Ramos (cell line): Measurements from ENCODE around the gene STYXL2.

Experiments
- in situ Hi-C: fragments of 300-500 bp; cut with MboI; formaldehyde crosslinking; loops from one replicate; pipeline ENCODE4 v1.14.3; 2022; ENCODE audit warnings: low sequenced_read_pairs; ENCODE audit not compliant: unreplicated experiment

The STYXL2 gene

DNA sequence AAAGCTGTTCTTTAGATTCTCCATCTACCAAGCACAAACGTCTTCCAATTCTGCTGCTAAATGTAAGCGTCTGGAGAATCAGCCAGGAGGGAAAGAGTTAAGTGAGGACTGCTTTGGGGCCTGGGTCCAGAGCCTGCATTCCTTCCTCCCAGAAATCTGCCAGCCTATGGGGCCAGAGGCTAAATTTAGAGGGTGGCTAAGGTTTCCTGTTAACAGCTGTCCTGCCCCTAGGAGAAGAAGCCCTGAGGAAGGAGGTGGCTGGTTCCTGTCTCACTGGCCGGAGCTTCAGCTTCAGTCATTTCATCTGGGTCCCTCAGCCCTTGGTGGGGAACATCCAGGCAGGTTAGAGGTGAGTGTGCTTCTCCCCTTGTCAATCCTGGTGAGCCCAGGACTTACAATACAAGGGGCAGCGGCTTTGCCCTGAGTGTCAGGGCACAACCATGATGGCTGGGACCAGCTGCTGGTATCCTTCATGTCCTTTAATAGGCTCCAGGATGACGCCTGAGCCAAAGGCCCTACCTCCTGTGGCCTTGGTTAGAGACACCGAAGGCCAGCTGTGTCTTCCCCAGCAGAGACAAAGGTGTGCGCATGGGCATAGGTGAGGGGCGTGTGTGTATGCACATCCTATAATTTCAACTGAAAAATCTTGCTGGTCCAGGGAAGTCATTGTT, at the start of gene STYXL2:
TSS of gene STYXL2 (plus strand) at position 230 of the 671 bp plus-strand sequence. CDS start 775 bp downstream, outside the sequence.
- in situ Hi-C loops: no loop called here

GRCh38 chr1:167051907-167052306, 42.0 kb upstream of the STYXL2 start:
- in situ Hi-C loops: no loop called here

DNA sequence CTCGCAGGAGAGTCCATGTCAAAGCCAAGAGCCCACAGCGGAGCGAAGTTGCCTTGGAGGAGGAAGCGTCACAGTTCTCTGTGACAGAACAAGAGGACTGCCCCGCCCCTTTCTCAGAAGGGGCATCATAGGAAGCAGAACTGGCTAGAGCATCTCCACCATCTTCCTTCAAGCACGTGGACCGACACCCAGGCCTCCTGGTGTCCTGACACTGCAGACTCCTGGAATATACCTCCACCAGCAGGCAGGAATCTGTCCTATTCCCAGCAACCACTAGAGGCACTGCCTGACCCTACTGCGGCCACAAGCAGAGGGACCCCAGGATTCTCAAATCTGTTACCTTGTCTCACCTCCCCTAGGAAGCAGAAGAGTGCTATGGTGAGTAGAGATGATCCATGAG, 41.5 kb upstream of the STYXL2 start:
- in situ Hi-C loops: no loop called here

DNA sequence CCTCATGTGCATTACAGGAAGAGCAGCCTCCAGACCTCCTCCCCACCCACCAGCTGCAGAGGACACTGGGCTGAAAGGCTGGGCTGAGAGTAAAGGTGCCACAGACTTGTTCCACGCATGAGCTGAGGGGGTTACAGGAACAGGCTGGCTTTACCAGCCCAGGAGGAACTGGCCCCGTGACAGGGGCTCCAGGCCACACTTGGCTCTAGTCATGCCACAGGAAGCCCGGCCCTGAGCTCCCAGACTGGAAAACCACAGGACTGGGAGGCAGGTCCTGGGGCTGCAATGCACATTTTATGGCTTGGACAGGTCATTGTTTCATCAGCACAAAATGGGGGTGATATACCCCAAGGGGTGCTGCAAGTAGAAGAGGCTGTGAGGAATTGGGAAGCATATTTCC, 39.3 kb upstream of the STYXL2 start:
- in situ Hi-C loops: no loop called here

GRCh38 chr1:167054946-167055630, 38.8 kb upstream of the STYXL2 start:
- in situ Hi-C loops: loop anchor here (5.0 kb wide), 1 partner anchor 148 kb away; no protein-coding TSS in a partner anchor

GRCh38 chr1:167056529-167057231, 37.2 kb upstream of the STYXL2 start:
- in situ Hi-C loops: loop anchor here (5.0 kb wide), 1 partner anchor 149 kb away; no protein-coding TSS in a partner anchor

GRCh38 chr1:167057241-167057688, 36.6 kb upstream of the STYXL2 start:
- in situ Hi-C loops: loop anchor here (5.0 kb wide), 1 partner anchor 150 kb away; no protein-coding TSS in a partner anchor

GRCh38 chr1:167059045-167059808, 34.6 kb upstream of the STYXL2 start:
- in situ Hi-C loops: loop anchor here (5.0 kb wide), 1 partner anchor 152 kb away; no protein-coding TSS in a partner anchor

DNA sequence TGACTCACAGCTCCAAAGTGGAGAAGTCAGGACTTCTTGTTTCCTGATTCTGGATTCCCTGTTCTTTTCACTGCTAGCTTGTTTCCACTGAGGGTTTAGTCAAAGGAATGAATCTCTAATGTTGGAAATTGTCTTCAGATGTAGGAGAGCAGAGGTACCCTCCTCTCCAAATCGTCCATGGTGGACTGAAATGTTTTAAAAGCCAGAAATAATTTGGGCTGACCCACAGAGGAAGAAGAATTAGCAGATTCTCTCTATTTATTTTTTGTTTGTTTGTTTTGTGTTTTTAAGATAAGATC, 34.1 kb upstream of the STYXL2 start:
- in situ Hi-C loops: loop anchor here (5.0 kb wide), 1 partner anchor 152 kb away; no protein-coding TSS in a partner anchor

GRCh38 chr1:167060141-167061072, 33.5 kb upstream of the STYXL2 start:
- in situ Hi-C loops: no loop called here

DNA sequence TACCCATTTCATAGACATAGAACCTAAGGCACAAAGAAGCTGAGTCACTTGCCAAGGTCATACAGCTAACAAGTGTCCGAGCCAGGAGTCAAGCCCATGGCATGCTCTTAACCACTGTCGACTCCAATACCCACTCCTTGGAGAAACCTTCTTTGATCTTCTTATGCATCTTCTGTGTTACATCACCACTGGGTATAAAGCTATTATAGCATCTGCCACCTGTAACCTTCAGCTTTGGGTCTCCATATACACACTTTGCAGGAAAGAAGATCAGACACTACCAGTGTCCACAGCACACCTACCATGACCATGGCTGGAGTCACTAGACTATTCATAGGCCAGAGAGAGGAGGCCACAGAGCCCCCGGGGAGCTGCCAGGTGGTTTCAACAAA, 32.8 kb upstream of the STYXL2 start:
- in situ Hi-C loops: no loop called here

DNA sequence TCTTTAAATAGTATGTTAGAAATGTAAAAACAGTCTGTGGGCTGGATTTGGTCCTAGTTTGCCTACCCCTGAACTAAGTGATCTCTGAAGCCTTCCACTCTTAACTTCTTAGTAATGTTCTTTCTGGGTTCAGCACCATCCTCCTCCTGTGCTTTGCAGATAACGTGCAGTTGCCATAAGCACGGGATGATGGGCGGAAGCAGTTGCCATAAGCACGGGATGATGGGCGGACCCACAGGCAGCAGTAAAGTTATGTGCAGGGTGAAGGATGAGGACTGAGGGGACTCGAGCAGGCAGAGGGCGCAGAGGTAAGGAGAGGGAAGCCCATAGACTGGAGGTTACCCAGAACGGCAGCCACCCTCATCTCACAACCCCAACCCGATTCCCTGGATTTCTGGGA, 29.3 kb upstream of the STYXL2 start:
- in situ Hi-C loops: loop anchor here (5.0 kb wide), 2 partner anchors 378 to 463 kb away; no protein-coding TSS in a partner anchor

DNA sequence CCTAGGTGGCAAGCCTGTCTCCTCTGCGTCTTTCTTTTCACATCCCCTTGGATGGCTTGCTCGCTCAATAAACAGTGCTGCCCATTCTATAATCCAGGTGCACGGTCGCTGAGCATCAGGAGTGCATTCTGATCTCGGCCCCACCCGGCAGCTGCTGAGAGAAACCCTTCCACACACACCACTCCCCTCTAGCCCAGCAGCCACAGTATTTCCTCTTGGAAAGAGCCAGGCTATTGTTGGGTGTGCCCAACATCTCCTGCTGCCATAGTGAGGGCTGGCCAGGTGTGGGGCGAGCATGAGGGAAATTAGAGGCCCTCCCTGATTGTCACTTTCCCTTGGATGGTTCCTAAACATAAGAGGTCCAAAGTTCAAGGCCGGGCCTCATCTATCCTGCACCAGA, 28.4 kb upstream of the STYXL2 start:
- in situ Hi-C loops: loop anchor here (5.0 kb wide), 2 partner anchors 377 to 462 kb away; no protein-coding TSS in a partner anchor

DNA sequence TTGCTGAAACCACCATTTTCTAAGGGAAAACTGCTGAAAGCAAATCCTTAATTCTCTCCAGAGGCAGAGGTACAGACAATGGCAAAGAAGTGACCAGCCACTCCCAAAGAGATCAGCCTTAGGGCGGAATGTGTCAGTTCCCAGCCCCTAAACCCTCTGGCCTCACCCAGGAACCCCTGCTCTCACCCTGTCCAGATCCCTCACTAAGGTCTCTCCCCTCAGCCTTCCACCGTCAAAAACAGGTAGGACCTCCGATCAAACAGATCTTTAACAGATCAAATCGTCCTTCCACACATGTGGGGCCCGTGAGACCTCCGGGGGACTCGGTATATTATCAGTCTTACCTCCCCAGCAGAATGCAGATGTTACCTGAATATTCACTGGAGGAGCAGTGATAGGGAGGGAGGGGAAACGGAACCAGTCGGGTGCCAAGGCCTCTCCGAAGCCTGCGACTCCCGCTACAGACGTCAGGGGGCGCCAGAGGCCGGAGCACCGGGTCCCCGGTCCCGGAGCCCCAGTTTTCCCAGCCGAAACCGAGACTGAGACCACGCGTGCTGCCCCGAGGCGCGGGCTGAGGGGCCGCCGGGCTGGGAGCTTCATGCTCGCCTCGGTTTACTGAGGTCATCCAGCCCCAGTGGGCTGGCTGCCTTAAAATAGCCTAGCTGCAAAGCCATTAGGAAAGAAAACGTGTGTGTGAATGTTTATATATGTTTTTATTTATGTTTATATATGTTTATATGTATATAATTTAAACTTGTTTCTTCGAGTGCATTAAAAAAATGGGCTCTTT, 27.3 kb upstream of the STYXL2 start:
- in situ Hi-C loops: loop anchor here (5.0 kb wide), 2 partner anchors 376 to 461 kb away; no protein-coding TSS in a partner anchor

GRCh38 chr1:167067904-167068303, 26.0 kb upstream of the STYXL2 start:
- in situ Hi-C loops: loop anchor here (5.0 kb wide), 2 partner anchors 374 to 459 kb away; no protein-coding TSS in a partner anchor

- in situ Hi-C loops: loop anchor here (5.0 kb wide), 2 partner anchors 374 to 459 kb away; no protein-coding TSS in a partner anchor
Observed at GRCh38 chr1:167068761-167069160, 25.1 kb upstream of the STYXL2 start.

DNA sequence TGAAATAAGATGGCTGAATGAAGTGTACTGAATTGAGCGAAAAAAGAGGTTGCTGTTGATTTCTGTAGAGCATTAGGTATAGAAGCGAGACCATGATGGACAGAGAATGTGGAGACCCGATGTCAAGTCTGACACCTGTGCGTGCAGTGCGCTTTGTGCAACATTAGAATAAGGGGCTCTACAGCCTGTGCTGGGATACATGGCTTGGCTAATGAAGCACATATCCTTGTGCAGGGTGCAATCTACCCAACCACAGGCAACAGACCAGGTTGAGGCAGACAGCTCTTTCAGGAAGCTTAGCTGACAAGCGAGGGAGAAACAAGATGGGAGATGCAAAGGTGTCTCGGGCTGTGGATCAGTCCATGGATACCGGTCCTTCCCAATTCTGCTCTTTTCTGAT, 22.6 kb upstream of the STYXL2 start:
- in situ Hi-C loops: no loop called here

DNA sequence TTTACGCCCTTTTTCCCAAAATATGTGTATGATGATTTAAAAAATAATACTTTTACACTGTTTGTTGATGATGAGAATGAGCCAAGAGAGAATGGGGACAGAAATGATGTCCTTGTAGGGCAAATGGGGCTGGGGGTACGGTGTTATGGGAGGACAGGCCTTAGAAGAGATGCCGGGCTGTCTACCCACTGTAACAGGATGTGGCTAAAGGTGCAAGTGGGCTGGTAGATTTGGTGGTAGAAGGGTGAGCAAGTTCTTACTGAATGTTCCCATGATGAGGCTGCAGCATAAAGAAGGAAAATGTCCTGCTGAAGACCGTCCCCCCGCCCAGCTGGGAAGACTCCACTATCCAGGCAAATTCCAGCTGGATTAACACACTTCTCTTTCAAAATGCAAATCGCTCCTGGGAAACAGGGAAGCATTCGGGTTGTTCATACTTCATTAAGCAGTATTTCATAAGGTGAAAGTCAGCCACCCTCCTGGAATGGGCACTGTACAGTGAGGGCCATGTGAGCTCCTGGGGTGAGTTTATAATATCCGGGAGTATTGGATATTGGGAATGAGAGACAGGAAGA, 17.7 kb upstream of the STYXL2 start:
- in situ Hi-C loops: no loop called here
